ENCODE measurements around the gene RUNX2.

The RUNX2 gene

DNA sequence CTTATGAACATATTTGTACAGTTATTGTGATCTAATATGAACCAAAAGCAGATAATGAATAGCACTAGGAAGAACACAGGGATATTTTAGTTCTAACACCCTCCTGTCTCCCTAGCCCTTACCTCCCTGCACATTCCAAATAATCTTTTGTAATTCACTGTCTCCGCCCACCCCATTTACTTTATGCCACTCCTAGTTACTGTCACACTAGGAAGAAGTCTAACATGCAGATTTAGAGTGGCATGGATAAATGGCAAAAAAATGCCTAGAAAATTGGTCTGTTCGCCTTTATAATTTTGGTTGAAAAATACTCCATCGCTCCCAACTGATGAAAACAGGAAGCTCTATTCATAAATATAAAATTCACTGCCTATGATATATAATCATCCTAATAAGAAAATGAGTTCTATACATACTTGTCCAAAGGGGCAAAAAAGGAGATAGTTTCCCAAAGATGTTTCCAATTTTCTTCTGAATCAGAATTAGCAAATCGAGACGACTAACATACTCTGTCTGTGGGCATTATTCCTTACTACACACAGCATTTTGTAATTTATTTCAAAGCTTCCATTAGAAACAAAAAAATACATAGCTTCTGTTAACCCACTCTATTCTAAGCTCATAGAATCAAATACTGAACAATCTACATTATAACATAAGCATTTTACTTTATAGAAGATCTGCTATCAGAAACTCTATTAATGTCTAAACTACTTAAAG, 1.3 kb upstream of the RUNX2 start:
- H3K36me3 ChIP-seq (ENCODE audit: control insufficient read depth, insufficient read depth, low read length), result no peaks in the 10 kb centered on the region
- TF ChIP-seq, protein P1, sequence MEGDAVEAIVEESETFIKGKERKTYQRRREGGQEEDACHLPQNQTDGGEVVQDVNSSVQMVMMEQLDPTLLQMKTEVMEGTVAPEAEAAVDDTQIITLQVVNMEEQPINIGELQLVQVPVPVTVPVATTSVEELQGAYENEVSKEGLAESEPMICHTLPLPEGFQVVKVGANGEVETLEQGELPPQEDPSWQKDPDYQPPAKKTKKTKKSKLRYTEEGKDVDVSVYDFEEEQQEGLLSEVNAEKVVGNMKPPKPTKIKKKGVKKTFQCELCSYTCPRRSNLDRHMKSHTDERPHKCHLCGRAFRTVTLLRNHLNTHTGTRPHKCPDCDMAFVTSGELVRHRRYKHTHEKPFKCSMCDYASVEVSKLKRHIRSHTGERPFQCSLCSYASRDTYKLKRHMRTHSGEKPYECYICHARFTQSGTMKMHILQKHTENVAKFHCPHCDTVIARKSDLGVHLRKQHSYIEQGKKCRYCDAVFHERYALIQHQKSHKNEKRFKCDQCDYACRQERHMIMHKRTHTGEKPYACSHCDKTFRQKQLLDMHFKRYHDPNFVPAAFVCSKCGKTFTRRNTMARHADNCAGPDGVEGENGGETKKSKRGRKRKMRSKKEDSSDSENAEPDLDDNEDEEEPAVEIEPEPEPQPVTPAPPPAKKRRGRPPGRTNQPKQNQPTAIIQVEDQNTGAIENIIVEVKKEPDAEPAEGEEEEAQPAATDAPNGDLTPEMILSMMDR (IDR thresholded peaks at IDR 0.05; ENCODE audit: insufficient read depth, low read length, poor library complexity, severe bottlenecking), result no peak
- no peak for DNase-seq (ENCODE audit: extremely low read depth, insufficient read length)
- no peaks in the 10 kb centered on the region for H3K27me3 ChIP-seq (replicated peaks; ENCODE audit: control insufficient read depth, insufficient read depth, low read length)
- H3K4me3 ChIP-seq (replicated peaks; ENCODE audit: low read depth, low read length), result no peak overlapping the region

DNA sequence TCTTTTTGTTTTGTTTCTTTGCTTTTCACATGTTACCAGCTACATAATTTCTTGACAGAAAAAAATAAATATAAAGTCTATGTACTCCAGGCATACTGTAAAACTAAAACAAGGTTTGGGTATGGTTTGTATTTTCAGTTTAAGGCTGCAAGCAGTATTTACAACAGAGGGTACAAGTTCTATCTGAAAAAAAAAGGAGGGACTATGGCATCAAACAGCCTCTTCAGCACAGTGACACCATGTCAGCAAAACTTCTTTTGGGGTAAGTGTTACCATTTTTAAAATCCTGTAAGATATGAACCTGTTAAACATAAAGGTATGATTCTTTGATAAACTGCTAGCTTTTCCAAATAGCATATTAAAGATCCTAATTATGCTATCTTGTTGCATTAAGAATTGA, 393 bp downstream of the RUNX2 start:
- DNase-seq (ENCODE audit: extremely low read depth, insufficient read length), result no peak
- H3K27me3 ChIP-seq (replicated peaks; ENCODE audit: control insufficient read depth, insufficient read depth, low read length), result no peaks in the 10 kb centered on the region
- H3K4me3 ChIP-seq (replicated peaks; ENCODE audit: low read depth, low read length), result no peak overlapping the region
- TF ChIP-seq, protein P1 (IDR thresholded peaks at IDR 0.05; ENCODE audit: insufficient read depth, low read length, poor library complexity, severe bottlenecking), result no peak
- no peaks in the 10 kb centered on the region for H3K36me3 ChIP-seq (ENCODE audit: control insufficient read depth, insufficient read depth, low read length)

DNA sequence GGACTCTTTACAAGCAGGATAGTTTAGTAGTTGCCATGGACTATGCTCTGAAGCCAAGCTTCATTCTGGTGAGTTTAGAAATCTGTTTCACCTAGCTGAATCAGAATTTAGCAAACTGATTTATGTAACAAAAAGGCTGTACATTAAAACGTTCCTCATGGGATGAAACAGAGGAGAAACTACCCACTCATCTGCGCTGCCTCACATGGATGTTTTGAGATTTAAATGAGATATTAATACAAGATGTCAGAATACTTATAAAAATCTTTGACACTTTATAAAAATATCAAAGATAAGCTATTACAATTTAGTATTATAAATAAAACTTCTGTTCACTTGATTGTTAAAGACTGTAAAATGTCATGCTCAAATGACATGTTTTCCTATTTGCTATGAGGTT, 16.8 kb downstream of the RUNX2 start:
- TF ChIP-seq, protein P1 (IDR thresholded peaks at IDR 0.05; ENCODE audit: insufficient read depth, low read length, poor library complexity, severe bottlenecking), result no peak
- Histone ChIP-seq H3K4me3 (replicated peaks; ENCODE audit: low read depth, low read length) (no peak overlapping the region), H3K27me3 (replicated peaks; ENCODE audit: control insufficient read depth, insufficient read depth, low read length) (no peaks in the 10 kb centered on the region), H3K36me3 (ENCODE audit: control insufficient read depth, insufficient read depth, low read length) (no peaks in the 10 kb centered on the region)
- DNase-seq (ENCODE audit: extremely low read depth, insufficient read length), result no peak

DNA sequence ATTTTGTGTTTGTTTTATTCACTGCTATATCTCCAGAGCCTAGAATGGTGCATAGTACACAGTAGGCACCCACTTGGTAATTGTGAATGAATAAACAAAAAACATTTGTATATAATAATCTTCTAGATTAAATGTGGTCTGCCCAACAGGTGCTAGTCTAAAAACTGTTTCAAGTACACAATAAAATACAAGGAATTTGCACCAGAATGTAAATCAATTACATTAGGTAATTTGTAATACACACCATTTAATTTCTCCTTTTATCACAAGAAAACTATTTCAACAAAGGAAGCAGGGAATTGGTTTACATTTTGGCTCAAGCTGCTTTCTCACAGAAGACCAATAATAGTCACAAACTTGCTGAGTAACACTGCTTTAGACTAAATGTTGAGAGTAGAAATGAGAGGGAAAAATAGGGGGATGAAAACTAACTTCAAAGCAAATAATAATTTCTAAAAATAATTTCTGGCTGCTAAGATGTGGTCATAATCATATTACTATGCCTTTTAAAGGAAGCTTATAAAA, 22.1 kb downstream of the RUNX2 start:
- Histone ChIP-seq H3K36me3 (ENCODE audit: control insufficient read depth, insufficient read depth, low read length) (no peaks in the 10 kb centered on the region), H3K4me3 (replicated peaks; ENCODE audit: low read depth, low read length) (no peak overlapping the region), H3K27me3 (replicated peaks; ENCODE audit: control insufficient read depth, insufficient read depth, low read length) (no peaks in the 10 kb centered on the region)
- DNase-seq (ENCODE audit: extremely low read depth, insufficient read length), result no peak
- TF ChIP-seq, protein P1 (IDR thresholded peaks at IDR 0.05; ENCODE audit: insufficient read depth, low read length, poor library complexity, severe bottlenecking), result no peak

DNA sequence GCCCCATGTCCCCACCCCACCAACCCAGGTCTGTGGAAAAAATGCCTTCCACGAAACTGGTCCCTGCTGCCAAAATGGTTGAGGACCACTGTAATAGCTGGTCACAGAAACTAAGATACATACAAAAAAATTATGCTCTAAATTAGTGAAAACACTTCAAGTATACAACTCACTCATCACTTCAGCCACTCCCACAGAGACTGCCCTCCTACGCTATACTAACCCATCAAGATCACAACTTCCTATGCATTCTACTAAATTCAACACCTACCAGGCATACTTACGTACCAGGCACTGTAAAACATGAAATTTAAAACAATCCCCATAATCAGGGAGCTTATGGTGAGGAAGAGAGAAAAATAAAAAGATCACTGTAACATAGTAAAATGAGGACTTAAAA, 22.9 kb downstream of the RUNX2 start:
- DNase-seq (ENCODE audit: extremely low read depth, insufficient read length), result no peak
- TF ChIP-seq, protein P1 (IDR thresholded peaks at IDR 0.05; ENCODE audit: insufficient read depth, low read length, poor library complexity, severe bottlenecking), result no peak
- no peak overlapping the region for H3K4me3 ChIP-seq (replicated peaks; ENCODE audit: low read depth, low read length)
- no peaks in the 10 kb centered on the region for H3K36me3 ChIP-seq (ENCODE audit: control insufficient read depth, insufficient read depth, low read length)
- no peaks in the 10 kb centered on the region for H3K27me3 ChIP-seq (replicated peaks; ENCODE audit: control insufficient read depth, insufficient read depth, low read length)
